ENCODE results near the gene AMBP.

The AMBP gene

DNA sequence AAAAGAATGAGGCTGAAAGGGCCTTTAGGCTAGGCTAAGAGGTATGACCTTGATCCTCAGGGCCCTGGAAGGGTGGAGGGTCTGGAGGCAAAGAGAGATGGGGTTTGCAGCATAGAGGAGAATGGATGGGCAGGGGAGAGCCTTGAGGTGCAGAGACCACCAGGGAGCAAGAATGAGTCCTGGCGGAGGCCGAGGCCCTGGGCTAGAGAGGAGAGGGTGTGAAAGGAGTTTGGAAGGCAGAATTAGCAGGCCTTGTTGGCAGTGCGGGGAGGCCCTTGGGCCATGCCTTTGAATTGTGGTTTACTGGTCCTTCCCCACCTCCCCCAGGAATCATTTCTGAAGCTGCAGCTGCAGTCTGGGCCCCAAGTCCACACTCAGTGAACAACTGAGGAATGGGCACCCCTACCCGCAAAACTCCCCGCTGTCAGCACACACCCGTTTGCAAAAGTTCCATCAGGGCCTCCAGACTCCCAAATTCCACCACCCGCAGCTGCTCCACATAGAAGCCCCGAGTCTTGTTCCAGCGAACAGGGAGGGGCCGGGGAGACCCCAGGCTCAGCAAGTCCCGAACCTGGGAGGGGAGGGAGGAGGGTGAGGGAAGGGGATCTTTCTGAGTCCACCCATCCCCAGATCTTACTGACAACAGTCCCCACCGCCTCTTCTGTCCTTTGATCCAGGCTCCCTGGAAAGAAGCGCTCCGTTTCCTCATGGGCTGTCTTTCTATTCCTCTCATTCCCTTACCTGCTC is 18.9 kb upstream of the AMBP start:
- Histone ChIP-seq H3K79me2 (ENCODE audit: insufficient read depth, low read depth) (no peaks in the 10 kb centered on the region), H3K36me3 (ENCODE audit: insufficient read depth) (no peaks in the 10 kb centered on the region), H3K27ac (no peak overlapping the region), H4K20me1 (ENCODE audit: insufficient read depth) (no peaks in the 10 kb centered on the region), H3K4me2 (no peak overlapping the region), H3K4me3 (IDR thresholded peaks at IDR 0.05; ENCODE audit: insufficient read depth, low read depth, low read length) (no peak overlapping the region), H3K9ac (no peak overlapping the region), H3K27me3 (ENCODE audit: insufficient read depth, low read depth) (no peaks in the 10 kb centered on the region), H3K4me1 (ENCODE audit: low read depth, poor library complexity, severe bottlenecking) (no peaks in the 10 kb centered on the region), H2AFZ (ENCODE audit: low read depth) (no peak overlapping the region)
- TF ChIP-seq, protein P1, sequence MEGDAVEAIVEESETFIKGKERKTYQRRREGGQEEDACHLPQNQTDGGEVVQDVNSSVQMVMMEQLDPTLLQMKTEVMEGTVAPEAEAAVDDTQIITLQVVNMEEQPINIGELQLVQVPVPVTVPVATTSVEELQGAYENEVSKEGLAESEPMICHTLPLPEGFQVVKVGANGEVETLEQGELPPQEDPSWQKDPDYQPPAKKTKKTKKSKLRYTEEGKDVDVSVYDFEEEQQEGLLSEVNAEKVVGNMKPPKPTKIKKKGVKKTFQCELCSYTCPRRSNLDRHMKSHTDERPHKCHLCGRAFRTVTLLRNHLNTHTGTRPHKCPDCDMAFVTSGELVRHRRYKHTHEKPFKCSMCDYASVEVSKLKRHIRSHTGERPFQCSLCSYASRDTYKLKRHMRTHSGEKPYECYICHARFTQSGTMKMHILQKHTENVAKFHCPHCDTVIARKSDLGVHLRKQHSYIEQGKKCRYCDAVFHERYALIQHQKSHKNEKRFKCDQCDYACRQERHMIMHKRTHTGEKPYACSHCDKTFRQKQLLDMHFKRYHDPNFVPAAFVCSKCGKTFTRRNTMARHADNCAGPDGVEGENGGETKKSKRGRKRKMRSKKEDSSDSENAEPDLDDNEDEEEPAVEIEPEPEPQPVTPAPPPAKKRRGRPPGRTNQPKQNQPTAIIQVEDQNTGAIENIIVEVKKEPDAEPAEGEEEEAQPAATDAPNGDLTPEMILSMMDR (conservative IDR thresholded peaks at IDR 0.05; ENCODE audit: low read depth, low read length) = no peak

DNA sequence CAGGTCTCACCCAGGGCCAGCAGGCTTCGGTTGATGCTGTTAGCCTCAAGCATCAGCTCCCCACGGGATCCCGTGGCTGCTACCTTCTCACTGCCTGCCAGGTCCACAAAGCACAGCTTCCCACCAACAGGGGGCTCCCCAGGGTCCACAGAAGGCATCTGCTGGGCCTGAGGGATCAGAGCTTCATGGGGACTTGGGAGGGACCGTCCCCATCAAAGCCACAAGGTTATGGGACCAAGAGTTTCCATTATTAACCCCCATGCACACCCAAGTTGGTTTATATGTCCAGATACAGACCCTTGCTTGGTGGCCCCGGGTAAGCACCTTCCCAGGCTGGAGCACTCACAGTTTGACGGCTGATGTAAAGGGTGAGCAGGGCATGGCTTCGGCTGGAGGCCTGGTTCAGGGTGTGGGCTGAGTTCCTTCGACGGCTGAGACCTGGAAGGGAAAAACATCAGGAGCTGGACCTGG is 18.0 kb upstream of the AMBP start:
- H3K27ac ChIP-seq = no peak overlapping the region
- no peaks in the 10 kb centered on the region for H3K36me3 ChIP-seq (ENCODE audit: insufficient read depth)
- no peak overlapping the region for H3K9ac ChIP-seq
- no peaks in the 10 kb centered on the region for H3K79me2 ChIP-seq (ENCODE audit: insufficient read depth, low read depth)
- H2AFZ ChIP-seq (ENCODE audit: low read depth) = no peak overlapping the region
- no peaks in the 10 kb centered on the region for H4K20me1 ChIP-seq (ENCODE audit: insufficient read depth)
- TF ChIP-seq, protein P1 (conservative IDR thresholded peaks at IDR 0.05; ENCODE audit: low read depth, low read length) = no peak
- H3K4me1 ChIP-seq (ENCODE audit: low read depth, poor library complexity, severe bottlenecking) = no peaks in the 10 kb centered on the region
- H3K27me3 ChIP-seq (ENCODE audit: insufficient read depth, low read depth) = no peaks in the 10 kb centered on the region
- H3K4me2 ChIP-seq = no peak overlapping the region
- H3K4me3 ChIP-seq (IDR thresholded peaks at IDR 0.05; ENCODE audit: insufficient read depth, low read depth, low read length) = no peak overlapping the region

DNA sequence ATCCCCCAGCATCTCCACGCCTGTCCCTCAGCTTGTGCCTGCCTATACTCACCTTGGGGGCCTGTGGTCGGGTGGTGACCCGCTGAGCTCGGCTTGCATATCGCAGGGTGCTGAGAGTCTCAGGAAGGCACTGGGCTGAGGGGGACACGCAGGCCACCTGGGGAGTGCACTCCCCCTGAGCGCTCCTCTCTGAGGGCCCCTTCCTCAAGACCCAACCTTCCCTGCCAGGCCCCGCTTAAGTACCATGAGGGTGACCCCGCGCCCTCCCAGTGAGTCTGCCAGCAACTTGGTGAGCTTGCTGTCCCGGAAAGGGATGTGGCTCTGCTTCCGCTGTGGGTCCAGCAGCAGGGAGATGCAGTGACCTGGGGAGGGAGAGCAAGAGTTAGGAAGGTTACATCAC is 16.9 kb upstream of the AMBP start:
- H3K79me2 ChIP-seq (ENCODE audit: insufficient read depth, low read depth) = no peaks in the 10 kb centered on the region
- H3K36me3 ChIP-seq (ENCODE audit: insufficient read depth) = no peaks in the 10 kb centered on the region
- H3K4me1 ChIP-seq (ENCODE audit: low read depth, poor library complexity, severe bottlenecking) = no peaks in the 10 kb centered on the region
- no peak overlapping the region for H3K4me3 ChIP-seq (IDR thresholded peaks at IDR 0.05; ENCODE audit: insufficient read depth, low read depth, low read length)
- no peak overlapping the region for H2AFZ ChIP-seq (ENCODE audit: low read depth)
- H4K20me1 ChIP-seq (ENCODE audit: insufficient read depth) = no peaks in the 10 kb centered on the region
- no peak overlapping the region for H3K9ac ChIP-seq
- no peak overlapping the region for H3K27ac ChIP-seq
- no peak overlapping the region for H3K4me2 ChIP-seq
- TF ChIP-seq, protein P1 (conservative IDR thresholded peaks at IDR 0.05; ENCODE audit: low read depth, low read length) = no peak
- no peaks in the 10 kb centered on the region for H3K27me3 ChIP-seq (ENCODE audit: insufficient read depth, low read depth)

DNA sequence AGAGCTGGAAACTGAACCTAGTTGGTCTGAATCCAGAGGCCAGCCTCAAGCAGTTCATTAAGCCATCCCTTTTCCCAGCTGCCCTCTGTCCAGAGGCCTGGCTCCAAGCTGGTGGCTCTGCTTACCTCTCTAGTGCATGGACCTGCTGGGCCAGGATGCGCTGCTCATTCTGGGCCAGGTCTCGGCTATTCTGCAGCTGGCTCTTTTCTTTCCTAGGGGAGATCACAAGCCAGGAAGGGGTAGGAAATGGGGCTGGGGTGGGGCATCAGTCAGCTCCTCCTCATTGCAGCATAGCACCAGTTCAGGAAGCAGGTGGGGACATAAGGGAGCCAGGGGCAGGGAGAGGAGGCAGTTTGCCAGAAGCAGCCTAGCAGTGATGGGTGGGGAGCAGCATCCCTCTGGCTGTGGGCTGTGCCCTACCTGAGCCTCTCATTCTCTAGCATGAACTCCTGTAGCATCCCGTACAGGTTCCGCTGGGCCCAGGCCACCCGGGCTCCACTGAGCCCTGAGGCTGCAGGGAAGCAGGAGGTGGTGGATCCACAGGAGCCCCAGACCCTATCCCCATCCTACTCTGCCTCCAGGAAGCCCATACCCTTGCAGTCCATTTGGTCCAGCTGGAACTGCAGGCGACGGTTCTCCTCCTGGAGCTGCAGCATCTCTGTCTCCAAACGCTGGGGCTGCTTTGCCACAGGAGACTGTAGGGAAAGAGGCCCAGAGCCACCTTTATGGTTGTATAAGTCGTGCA is 15.8 kb upstream of the AMBP start:
- H3K27me3 ChIP-seq (ENCODE audit: insufficient read depth, low read depth) = no peaks in the 10 kb centered on the region
- no peak overlapping the region for H3K9ac ChIP-seq
- no peak overlapping the region for H3K4me3 ChIP-seq (IDR thresholded peaks at IDR 0.05; ENCODE audit: insufficient read depth, low read depth, low read length)
- H4K20me1 ChIP-seq (ENCODE audit: insufficient read depth) = no peaks in the 10 kb centered on the region
- H2AFZ ChIP-seq (ENCODE audit: low read depth) = no peak overlapping the region
- H3K36me3 ChIP-seq (ENCODE audit: insufficient read depth) = no peaks in the 10 kb centered on the region
- TF ChIP-seq, protein P1 (conservative IDR thresholded peaks at IDR 0.05; ENCODE audit: low read depth, low read length) = no peak
- no peak overlapping the region for H3K4me2 ChIP-seq
- no peaks in the 10 kb centered on the region for H3K4me1 ChIP-seq (ENCODE audit: low read depth, poor library complexity, severe bottlenecking)
- H3K79me2 ChIP-seq (ENCODE audit: insufficient read depth, low read depth) = no peaks in the 10 kb centered on the region
- H3K27ac ChIP-seq = no peak overlapping the region

All from KMS-11 (cell line).